HG03432 (cell line): ENCODE measurements around the gene CNTN5.

ENCODE experiments used
- ATAC-seq: cut with Tn5 transposase; IDR thresholded peaks from one replicate; pipeline ENCODE4 v1.9.1; 2021; ENCODE audit warnings: mild to moderate bottlenecking, moderate library complexity; ENCODE audit not compliant: unreplicated experiment

The CNTN5 gene

DNA sequence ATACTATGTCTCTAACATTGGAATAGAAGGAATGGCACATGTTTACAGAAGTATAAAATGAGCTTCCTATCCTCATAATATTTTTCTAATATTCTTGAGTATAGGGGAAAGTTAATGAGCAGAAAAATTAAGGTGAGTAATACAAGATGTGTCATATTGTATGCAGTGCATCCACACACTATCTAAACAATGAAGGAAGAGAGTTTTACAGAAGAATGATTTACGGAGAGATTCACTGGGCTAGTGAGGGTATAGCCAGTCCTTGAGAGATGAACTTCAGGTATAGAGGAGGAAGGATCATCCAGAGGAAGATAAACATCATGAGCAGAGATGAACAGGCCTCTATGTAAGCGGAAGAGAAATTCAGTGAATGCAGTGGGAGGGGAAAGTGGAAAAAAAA lies 569.0 kb downstream of the CNTN5 start:
- no peak for ATAC-seq

DNA sequence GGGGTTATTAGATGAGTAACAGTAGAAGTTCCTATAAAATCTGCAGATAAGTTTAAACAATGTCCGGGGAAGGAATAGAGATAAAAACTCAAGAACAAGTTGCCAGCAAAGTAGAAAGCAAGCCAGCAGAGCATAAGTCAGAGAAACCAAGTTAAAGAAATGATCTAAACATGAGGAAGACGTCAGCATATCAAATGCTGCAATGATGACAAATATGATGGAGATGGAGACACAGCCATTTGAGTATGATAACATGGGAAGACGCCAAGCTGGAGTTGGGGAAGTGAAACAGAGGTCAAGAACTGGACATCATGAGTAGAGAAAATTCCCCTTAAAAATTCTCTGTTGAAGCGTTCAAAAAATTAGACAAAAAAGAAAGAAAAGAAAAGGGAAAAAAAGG lies 571.5 kb downstream of the CNTN5 start:
- no peak for ATAC-seq

DNA sequence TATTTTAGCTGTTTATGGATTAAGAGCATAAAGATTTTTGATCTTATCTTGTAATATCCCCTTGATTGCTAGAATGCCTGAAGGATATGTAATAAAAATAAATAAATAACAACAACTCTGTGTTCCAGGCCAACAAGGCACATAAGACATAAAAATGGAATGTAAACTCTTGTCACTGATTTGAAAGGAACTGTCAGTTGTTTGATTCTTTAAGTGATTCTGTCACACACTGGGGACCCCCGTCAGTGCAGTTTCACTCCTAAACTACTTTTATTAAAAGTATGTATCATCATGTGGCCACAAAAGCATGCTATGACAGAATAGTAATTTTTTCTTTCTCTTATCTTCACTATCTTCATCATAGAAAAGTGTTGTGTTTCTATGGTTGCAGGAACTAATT lies 572.4 kb downstream of the CNTN5 start:
- no peak for ATAC-seq

DNA sequence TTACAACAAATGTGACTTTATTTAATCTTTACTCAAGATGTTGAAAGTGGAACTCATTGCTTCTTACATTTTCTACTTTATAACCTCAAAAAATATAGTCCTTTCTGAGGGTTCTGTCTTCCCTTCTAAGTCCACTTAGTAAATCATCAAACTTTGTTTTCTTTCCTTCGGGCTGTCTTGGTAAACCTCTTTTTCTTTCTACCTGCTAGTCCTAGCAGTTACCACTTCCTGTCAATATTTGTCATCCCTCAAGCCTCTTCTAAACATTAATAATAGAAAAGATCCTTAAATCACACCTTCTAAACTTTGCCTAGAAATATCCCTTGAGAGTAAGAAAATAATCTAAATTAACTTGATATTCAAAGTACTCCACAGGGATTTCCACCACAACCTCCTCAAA lies 580.4 kb downstream of the CNTN5 start:
- no peak for ATAC-seq

DNA sequence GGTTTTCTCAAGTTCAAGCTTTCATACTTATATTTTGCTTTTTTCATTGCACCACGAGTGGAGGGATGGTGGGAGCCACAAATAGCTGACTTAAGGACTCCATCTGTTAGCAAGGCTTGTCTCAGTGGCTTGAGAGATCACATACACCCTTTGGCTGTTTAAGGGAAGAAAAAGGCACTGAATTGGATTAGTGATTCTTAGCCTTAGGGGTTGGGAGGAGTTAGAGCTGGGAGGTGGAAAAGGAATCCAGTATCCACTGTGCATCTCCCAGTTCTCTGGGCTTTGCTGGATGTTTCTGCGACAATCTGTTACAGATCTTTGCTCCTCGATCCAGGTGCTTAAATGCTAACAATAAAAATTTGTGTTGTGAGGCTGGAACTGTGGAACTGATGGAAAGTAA lies 593.6 kb downstream of the CNTN5 start:
- ATAC-seq, result no peak

DNA sequence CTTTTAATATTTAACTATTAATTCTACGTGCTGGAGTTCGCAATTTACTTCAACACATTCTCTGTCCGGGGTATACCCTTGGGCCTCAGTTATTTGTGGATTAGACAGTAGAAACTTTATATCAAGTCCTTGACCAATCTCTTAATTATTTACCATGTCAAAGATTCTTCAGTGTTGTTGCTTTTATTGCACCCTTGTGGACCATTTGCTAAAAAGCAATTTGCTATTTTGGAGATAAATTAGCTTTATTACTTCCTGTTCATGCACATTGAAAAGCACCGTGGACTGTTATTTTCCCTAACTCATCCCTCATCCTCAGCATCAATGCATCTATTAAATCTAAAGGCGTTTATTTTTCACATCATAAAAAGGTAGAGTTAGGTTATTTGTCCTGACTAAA lies 609.9 kb downstream of the CNTN5 start:
- ATAC-seq, result no peak

DNA sequence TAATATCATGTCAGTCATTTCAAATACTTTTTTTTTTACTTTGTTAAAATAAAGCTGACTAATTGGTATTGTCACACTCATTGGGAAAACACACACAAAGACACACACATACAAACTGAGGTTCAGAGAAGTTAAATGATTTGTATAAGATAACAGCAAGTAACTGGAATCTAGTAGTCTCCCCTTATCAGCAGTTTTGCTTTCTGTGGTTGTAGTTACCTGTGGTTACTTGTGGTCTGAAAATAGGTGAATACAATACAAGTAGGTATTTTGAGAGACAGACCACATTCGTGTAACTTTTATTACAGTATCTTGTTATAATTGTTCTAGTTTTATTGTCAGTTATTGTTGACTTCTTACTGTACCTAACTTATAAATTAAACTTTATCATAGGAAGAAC lies 610.9 kb downstream of the CNTN5 start:
- no peak for ATAC-seq

DNA sequence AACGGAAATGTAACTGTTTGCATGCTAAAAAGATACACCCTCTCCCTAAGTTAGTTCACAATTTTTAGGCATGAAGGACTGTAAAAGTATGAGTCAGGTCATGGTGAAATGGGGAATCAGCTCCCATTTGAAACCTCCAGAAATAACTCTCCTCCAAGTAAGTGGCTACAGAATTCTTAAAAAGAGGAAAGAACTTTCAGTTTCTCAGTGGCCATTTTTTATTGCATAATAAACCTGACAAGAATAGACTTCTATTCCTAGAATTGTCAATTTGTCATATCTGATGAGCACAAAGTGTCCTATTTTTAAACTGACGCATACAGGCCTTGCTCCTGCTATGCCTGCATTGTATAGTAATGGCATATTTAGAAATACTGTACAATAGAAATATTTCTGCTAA lies 612.2 kb downstream of the CNTN5 start:
- ATAC-seq, result no peak

DNA sequence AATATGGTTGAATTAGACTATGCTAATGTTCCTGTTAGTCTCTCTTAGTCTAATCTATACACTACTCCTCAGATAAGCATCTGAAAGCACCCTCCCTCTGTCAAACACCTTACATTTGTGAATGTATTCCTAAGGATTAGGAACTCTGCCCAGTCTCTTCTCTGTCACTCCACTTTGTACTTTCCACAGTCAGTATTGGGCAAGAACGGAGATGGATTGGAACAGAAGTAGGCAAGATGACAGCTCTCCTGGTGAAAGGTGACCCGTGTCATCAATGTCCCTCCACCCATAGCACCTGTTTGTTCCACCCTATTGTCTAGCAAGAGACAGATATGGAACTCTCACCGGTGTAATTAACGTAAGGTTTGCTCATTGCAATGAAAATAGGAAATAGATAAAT lies 613.8 kb downstream of the CNTN5 start:
- ATAC-seq, result no peak

DNA sequence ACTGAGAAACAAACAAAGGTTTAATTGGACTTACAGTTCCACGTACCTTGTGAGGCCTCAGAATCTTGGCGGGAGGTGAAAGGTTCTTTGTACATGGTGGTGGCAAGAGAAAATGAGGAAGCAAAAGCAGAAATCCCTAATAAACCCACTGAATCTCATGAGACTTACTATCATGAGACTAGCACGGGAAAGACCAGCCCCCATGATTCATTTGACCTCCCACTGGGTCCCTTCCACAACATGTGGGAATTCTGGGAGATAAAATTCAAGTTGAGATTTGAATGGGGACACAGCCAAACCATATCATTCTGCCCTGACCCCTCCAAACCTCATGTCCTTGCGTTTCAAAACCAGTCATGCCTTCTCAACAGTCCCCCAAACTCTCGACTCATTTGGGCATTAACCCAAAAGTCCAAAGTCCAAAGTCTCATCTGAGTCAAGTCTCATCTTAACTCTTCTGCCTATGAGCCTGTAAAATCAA lies 617.4 kb downstream of the CNTN5 start:
- ATAC-seq, result no peak

DNA sequence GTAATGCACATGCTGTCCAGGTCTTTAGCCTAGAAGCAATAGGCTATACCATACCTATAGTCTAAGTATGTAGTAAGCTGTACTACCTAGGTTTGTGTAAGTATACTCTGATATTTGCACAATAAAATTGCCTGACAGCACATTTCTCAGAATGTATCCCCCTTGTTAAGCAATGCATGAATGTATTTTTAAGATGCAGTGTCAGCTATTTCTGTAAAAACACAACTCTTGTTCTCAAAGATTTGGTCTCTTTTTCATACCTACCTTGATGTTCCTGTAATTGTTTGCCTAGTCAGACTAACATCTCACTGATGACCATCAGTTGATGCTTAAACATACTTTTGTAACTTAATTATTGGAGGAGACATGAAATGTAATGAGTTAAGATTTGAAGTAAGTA lies 619.9 kb downstream of the CNTN5 start:
- no peak for ATAC-seq

DNA sequence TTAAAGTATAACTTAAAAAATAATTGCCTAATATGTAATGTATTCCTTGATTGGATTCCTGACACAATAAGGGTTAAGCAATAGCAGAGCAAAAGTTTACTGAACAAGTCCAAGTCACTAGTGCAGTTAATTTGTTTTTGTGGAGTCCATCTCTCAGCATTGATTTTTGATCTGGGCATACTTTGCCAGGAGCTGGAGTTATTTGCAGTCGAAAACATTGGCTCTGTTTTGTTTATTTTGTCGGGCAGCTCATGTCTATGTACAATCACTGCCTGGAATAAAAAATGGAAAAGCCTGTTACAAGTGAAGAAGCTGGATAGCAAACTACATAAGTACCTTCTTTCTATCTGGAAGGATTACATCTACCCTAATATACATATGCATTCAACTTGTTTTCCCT lies 625.2 kb downstream of the CNTN5 start:
- ATAC-seq, result no peak

DNA sequence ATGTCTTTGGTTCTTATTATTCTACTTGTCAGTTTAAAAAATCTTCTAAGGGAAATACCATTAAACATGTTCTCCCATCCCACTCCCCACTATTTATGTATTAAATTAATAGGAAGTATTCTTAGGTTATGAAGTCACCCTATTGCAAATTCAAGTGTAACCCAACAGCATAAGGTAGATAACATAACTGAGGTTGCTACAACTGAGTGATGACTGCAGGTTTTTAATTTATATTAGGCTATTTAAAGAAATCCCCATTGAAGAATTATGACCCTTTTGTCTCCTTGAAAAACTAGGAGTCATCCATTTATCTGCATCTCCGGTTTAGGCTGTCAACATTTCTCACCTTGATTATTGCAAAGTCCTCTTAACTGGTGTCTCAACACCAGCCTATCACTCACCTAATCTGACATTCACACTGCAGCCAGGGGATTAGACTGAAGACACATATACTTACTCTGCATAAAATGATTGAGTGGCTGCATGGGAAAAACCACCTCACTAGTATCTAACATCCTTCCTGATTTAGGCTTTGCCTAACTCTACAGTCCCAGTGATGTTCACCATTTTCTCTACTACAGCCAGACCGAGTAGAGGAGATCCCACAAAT lies 649.4 kb downstream of the CNTN5 start:
- no peak for ATAC-seq

DNA sequence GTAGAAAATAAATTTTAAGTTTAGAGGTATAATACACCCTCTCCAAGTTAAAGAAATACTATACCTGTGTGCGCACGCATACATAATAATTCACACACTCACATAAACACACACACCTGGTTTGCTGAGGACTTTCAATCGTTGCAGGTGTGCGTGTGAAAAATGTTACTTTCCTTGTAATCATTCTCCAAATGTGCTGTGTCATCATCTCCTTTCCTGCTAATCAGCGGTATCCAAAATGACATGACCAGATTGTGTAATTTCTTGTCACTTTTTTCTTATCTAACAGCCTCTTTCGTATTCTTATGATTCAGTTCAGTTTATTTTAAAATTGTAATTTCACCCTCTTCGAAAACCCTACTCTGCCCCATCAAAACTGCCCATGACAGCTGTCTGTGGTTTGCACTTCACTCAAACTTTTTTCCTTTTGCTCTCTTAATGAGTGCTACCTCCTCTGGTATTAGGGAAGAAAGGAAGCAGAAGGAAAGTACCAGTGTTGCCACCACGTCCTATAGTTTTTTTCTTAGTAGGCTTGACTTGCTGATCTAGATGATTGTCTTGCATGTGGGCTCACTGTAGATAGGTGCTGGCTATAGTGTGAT lies 651.2 kb downstream of the CNTN5 start:
- no peak for ATAC-seq

DNA sequence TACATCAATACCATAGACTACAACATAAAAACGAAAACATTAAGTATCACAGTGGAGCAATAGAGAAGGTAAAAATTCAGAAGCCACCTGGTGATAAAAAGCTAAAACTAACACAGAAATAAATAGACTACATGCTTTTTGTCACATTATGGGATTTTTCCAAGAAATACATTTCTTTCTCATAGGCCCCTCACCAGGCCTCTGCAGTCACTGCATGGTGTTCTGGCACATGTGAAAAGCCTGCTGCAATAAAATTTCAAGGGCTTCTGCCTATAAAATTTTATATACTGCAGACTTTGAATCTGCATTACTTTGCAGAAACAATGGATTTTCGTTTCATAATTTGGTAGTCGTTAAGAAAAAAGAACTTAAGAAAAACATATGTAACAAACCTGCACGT lies 655.5 kb downstream of the CNTN5 start:
- no peak for ATAC-seq

DNA sequence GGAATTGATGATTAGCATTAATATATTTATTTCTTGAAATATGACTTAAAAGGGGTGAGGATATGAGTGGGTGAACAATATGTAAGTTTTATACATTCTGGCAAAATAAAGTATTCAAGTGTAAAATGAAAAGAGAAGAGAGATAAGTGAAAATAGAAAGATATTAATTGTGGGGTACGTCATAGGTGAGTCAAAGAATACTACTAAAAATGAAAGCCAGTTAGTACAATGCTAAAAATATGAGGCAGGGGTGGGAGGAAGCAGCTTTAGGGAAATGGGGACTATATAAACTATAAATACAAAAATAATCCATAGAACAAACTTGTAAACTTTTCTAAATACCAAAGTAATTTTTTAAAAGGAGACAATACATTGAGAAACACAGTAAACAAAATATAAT lies 661.4 kb downstream of the CNTN5 start:
- peak; percentile 55 for ATAC-seq

DNA sequence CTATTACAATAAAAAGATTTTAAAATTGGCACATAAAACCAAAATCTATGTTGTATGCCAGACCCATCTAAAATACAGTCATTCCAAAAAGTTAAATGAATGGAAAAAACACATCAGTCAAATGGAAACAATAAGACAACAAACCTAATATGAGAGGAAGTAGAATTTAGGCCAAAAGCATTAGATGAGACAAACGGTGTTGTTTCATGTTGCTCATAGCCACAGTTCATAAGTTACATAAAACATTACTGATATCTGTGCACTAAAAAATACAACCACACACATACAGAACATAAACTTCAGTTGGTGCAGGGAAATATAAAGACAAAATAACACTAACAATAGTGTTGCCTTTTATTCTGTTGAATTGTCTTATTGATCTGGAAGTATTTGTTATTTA lies 661.9 kb downstream of the CNTN5 start:
- peak; percentile 44 for ATAC-seq

DNA sequence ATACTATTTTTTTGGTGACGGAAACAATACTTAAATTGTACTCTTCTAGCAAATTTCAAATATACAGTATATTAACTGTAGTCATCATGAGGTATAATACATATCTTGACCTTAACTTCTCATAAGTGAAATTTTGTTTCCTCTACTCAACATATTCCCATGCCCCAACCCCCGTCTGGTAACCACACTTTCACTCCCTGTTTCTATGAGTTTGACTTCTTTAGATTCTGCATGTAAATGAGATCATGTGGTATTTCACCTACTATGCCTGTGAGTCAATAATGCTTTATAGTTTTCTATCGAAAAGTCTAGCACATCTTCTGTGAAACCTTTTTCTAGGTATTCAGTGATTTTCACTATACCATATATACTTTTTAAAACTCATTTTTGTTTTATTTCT lies 663.2 kb downstream of the CNTN5 start:
- ATAC-seq, result peak; percentile 76

DNA sequence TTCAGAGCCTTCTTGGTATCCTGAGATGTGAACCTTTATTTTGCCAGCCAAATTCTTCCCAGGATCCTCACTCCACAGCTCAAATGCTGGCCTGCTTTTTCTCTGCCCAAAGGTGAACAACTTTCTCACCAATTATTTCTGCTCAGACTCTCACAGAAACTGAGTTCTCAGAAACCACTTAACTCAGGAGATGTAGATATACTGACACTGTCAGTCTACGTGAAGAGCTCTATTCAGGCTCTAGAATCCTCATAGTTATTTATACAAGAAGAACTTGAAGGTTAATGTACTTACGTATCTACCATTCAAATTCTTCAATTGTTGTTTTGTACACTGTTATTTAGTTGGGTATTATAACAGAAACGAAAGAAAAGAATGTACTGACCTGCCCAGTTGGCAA lies 666.1 kb downstream of the CNTN5 start:
- ATAC-seq, result no peak

DNA sequence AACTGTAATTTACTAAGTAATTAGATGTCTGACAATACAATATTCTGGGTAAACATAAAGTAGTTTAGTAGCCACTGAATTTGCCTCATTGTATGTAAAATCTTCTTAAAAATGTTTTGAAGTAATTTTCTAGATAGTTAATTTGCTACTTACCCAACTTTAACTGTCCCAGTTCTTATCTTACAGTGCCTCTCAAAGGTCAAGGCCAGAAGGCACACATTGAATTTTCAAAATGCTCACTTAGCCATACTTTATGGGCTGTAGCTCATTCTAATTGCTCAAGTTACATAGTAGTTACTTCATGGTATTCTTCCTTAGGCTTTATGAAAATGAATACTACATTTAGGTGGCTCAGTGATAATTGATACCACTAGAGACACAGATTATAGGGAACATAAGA lies 666.6 kb downstream of the CNTN5 start:
- no peak for ATAC-seq

DNA sequence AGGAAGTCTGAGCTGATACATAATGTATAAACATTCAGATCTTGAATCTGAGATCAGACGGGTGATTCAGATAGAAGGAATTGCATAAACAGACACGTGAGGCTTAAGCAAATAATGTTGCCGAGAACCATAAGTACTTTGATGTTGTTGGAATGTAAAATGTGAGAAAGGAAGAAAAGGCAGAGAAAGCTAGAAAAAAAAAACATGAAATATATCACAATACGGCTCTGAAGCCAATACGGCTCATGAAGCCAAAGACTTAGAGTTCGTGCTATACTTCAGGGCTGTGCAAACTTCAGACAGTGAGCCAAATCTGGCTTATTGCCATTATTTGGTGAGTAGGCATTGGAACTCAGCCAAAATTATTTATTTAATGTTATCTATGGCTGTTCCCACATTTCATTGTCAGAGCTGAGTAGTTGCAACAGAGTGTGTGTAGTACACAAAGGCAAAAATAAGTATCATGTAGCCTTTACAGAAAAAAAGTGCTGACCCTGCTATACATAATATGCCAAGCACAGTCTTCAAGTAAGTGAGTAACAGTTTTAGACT lies 673.3 kb downstream of the CNTN5 start:
- ATAC-seq, result no peak

DNA sequence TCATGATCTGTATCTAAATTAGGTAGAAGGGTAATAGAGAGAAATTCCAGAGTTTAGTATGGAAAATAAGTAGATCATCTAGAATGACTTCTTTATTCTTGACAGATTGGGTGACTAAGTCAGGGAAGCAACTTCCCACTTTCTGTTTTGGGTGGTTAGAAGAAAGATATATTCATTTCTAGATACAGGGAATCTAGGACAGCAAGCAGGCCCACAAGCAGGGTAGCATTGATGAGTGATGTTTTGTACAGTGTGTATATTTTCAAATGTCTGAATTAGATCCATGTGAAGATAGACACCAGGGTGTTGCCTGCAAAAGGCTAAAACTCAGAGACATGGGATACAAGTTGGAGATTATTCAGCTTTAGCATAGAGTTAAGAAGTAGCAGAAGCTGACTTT lies 674.4 kb downstream of the CNTN5 start:
- ATAC-seq, result no peak

DNA sequence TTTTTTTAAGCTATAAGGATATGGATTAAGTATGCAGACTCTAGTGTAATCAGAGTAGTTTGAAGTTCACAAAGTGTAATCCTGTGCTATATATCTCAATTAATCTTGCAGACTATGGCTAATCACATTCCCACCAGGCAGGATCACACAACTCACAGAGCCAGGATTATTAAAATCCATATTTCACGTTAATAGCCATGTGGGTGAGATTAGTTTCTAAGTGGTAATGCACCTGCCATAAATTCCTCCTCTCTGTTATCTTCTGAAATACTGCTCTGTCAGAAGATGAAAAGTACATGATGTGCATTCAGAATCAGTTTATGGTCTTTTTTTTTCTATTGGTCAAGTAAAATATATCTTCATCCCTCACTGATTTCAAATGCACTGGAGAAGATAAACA lies 686.1 kb downstream of the CNTN5 start:
- no peak for ATAC-seq
